Osteocyte (in vitro differentiated cells): ENCODE results near the gene RNF151. TPM values are rescaled to one million over a fixed set of nuclear protein-coding genes. Genes with fewer than 3 reads are reported as not detected.

Experiments
- DNase-seq: peaks from one replicate; pipeline ENCODE4 v3.0.0; 2021; ENCODE audit warnings: mixed read lengths; ENCODE audit not compliant: unreplicated experiment; ENCODE audit errors: extremely low spot score
- H3K27ac Mint-ChIP-seq: one replicate; pipeline ENCODE4 v1.8.0; 2021; ENCODE audit warnings: mild to moderate bottlenecking, mixed read lengths; ENCODE audit not compliant: unreplicated experiment
- H3K27me3 Mint-ChIP-seq: one replicate; pipeline ENCODE4 v1.8.0; 2021; ENCODE audit warnings: mixed read lengths; ENCODE audit not compliant: unreplicated experiment
- H3K36me3 Mint-ChIP-seq: one replicate; pipeline ENCODE4 v1.8.0; 2021; ENCODE audit warnings: mixed read lengths; ENCODE audit not compliant: unreplicated experiment
- H3K4me1 Mint-ChIP-seq: one replicate; pipeline ENCODE4 v1.8.0; 2021; ENCODE audit warnings: mixed read lengths; ENCODE audit not compliant: unreplicated experiment
- H3K4me3 Mint-ChIP-seq: one replicate; pipeline ENCODE4 v1.8.0; 2021; ENCODE audit warnings: mild to moderate bottlenecking, moderate library complexity, mixed read lengths; ENCODE audit not compliant: unreplicated experiment
- H3K9me3 Mint-ChIP-seq: one replicate; pipeline ENCODE4 v1.8.0; 2021; ENCODE audit warnings: mixed read lengths; ENCODE audit not compliant: unreplicated experiment
- CTCF ChIP-seq: fragments of 200-600 bp; sonication (generic); IDR thresholded peaks from 2 replicates; pipeline ENCODE4 v1.5.0; 2021; ENCODE audit warnings: antibody characterized with exemption, mild to moderate bottlenecking, moderate library complexity
- total RNA-seq: library from RNA; stranded (reverse); gene quantifications from 2 replicates; pipeline ENCODE4 v1.2.1, GENCODE V29; 2021

RNF151 gene
- total RNA-seq, 1 donor from 2014 or later, result 0.46 TPM

- Mint-ChIP-seq H3K4me3 (no peak overlapping the region), H3K9me3 (no peaks in the 10 kb centered on the region), H3K27me3 (no peaks in the 10 kb centered on the region), H3K36me3 (no peaks in the 10 kb centered on the region), H3K27ac (no peak overlapping the region), H3K4me1 (peaks cover 2% of the 10 kb centered on the region)
- no peak for TF ChIP-seq CTCF
- no peak for DNase-seq
Observed at GRCh38 chr16:1930338-1930720, 36.3 kb upstream of the RNF151 start.

GRCh38 chr16:1932050-1933028 is 34.3 kb upstream of the RNF151 start:
- Mint-ChIP-seq H3K9me3 (no peaks in the 10 kb centered on the region), H3K4me1 (peaks cover 2% of the 10 kb centered on the region), H3K4me3 (no peak overlapping the region), H3K27ac (no peak overlapping the region), H3K36me3 (peaks cover 3% of the 10 kb centered on the region), H3K27me3 (no peaks in the 10 kb centered on the region)
- DNase-seq, result no peak
- TF ChIP-seq CTCF, result no peak

- no peaks in the 10 kb centered on the region for H3K9me3 Mint-ChIP-seq
- peaks cover 3% of the 10 kb centered on the region for H3K36me3 Mint-ChIP-seq
- H3K27ac Mint-ChIP-seq, result no peak overlapping the region
- no peak overlapping the region for H3K4me3 Mint-ChIP-seq
- H3K27me3 Mint-ChIP-seq, result no peaks in the 10 kb centered on the region
- peaks cover 2% of the 10 kb centered on the region for H3K4me1 Mint-ChIP-seq
- no peak for TF ChIP-seq CTCF
- DNase-seq, result no peak
Observed at GRCh38 chr16:1933097-1933661, 33.5 kb upstream of the RNF151 start.

- H3K27ac Mint-ChIP-seq, result no peak overlapping the region
- H3K4me3 Mint-ChIP-seq, result no peak overlapping the region
- no peaks in the 10 kb centered on the region for H3K27me3 Mint-ChIP-seq
- TF ChIP-seq CTCF, result no peak
- H3K36me3 Mint-ChIP-seq, result peaks cover 6% of the 10 kb centered on the region
- no peaks in the 10 kb centered on the region for H3K9me3 Mint-ChIP-seq
- H3K4me1 Mint-ChIP-seq, result peaks cover 7% of the 10 kb centered on the region
- no peak for DNase-seq
Observed at GRCh38 chr16:1936945-1937479, 29.6 kb upstream of the RNF151 start.

GRCh38 chr16:1938316-1938715 is 28.3 kb upstream of the RNF151 start:
- no peak overlapping the region for H3K27ac Mint-ChIP-seq
- peaks cover 6% of the 10 kb centered on the region for H3K36me3 Mint-ChIP-seq

More at GRCh38 chr16:1938316-1938715, 28.3 kb upstream of the RNF151 start:
- no peak for DNase-seq
- Mint-ChIP-seq H3K4me3 (no peak overlapping the region), H3K4me1 (peaks cover 15% of the 10 kb centered on the region), H3K9me3 (no peaks in the 10 kb centered on the region), H3K27me3 (no peaks in the 10 kb centered on the region)
- TF ChIP-seq CTCF, result no peak
